Stimulated activated CD4-positive, alpha-beta T cell treated with anti-CD3 and anti-CD28 coated beads, Interleukin-1b, Interleukin-23, amount 100 ng/mL, for 24 hours (primary cell): Measurements from ENCODE around the gene WASF2.
A peak's percentile ranks its signal among the peaks of the same experiment; 100 is the strongest.
"Not testable (repeated sequence)": the region's sequence is repeated elsewhere in the genome, so short reads cannot be mapped to it uniquely, and the experiment has no call there.

Experiments used
- DNase-seq, 4 experiments: peaks; one replicate each; pipeline ENCODE4 v3.0.0-alpha.2; 2020; ENCODE audit warnings: low read depth in 4 of 4, low spot score in 1 of 4

The WASF2 gene, protein sequence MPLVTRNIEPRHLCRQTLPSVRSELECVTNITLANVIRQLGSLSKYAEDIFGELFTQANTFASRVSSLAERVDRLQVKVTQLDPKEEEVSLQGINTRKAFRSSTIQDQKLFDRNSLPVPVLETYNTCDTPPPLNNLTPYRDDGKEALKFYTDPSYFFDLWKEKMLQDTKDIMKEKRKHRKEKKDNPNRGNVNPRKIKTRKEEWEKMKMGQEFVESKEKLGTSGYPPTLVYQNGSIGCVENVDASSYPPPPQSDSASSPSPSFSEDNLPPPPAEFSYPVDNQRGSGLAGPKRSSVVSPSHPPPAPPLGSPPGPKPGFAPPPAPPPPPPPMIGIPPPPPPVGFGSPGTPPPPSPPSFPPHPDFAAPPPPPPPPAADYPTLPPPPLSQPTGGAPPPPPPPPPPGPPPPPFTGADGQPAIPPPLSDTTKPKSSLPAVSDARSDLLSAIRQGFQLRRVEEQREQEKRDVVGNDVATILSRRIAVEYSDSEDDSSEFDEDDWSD

DNA sequence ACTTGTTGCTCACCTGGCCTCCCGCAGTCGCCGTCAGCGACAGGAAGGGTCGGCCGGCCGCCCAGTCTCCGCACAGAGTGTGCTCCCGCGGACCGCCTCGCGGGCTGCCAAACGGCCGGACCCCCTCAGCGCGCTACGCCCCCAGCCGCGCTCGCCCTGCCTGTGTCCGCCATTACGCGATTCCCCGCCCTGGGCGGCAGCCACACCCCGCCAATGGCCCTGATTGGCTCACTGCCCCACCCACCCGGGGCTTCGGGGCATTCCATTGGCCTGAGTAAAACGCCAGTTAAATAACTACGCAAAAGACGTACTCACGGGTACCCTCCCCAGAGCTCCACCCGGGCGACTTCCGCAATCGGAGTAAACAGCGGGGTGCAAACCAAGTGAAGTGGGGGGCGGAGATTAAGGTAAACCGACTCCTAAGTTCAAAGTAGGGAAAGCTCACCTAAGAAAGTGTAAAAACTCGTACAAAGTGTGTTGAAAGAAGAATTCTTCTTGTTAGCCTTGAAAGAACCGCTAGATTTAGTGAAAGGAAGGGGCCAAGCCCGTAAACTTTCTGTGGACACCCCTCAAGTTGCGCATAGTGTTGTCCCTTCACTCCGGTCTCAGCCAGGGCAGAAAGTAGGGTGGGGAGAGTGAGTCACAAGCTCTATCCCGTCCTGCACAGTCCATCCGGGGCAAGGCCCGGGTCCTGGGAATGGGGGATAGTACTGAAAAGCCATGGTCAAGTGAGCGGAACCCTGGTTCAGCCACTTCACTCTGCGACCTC lies at the start of gene WASF2:
WASF2 (minus strand) TSS at position 195 of the 769 bp plus-strand sequence. CDS start 61,277 bp downstream, outside the sequence.
- peak; percentile 81 to 97 (median 92) for DNase-seq

- DNase-seq = no peak
These were observed 48.8 kb upstream of the WASF2 start for GRCh38 chr1:27538793-27539192.

DNA sequence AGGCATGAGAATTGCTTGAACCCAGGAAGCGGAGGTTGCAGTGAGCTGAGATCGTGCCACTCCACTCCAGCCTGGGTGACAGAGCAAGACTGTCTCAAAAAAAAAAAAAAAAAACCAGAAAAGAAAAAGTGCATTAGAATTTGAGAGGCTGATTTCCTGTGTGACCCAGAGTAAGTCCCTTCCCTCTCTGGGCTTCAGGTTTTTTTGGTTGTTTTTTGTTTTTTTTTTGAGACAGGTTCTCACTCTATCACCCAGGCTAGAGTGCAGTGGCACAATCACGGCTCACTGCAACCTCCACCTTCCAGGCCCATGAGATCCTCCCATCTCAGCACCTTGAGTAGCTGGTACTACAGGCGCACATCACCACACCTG lies 48.3 kb upstream of the WASF2 start:
- DNase-seq = not testable (repeated sequence)

DNA sequence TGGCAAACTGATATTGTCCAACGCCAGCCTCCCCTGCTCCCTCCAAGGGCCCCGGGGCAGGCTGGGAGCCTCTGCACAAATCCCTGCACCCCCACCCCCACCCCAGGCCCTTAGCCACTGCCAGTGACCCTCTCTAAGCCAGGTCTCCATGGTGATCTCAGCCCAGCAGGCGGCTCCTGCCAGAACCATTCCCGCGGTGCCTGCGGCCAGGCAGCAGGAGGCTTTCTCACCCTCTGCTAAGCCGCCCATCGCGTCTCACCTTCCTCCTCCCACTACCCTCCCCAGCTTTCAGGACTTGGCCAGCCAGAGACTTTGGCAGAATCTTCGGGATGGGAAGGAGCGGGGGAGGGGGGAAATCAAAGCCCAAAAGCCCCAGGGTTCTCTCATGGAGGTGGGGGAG lies 46.8 kb upstream of the WASF2 start:
- no peak for DNase-seq

DNA sequence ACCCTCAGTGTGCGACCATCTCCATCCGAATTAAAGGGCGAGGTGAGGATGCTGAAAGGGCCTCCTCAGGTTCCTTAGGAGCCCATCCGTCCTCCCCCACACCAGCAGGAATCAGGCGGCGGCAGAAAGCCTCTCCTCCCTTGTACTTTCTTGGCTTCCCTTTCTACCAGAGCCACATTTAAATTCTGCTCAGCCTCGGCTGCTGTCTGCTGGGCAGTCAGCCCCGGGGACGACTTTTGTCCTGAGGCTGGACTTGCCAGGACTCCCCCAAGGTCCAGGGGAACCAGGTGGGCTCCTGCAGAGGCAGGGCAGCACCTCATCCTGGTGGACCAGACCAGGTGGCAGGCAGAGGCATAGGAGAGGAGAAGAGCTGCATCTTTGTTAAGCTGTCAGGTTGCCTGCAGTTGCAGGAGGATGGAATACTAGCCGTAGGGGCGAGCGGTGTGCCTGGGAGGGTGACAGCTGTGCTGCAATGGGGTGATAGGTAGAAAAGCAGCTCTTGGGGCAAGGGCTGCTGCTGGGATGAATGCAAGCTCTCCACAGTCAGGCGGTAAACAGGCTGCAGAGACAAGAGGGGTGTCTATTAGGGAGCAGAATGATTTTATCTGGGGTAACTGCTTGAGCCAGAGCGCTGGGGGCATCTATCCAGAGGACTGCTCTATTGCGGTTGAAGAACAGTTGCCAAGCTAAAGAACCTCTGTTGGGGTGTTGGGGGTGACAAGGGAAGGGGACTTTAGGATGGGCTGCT lies 46.2 kb upstream of the WASF2 start:
- no peak for DNase-seq

DNA sequence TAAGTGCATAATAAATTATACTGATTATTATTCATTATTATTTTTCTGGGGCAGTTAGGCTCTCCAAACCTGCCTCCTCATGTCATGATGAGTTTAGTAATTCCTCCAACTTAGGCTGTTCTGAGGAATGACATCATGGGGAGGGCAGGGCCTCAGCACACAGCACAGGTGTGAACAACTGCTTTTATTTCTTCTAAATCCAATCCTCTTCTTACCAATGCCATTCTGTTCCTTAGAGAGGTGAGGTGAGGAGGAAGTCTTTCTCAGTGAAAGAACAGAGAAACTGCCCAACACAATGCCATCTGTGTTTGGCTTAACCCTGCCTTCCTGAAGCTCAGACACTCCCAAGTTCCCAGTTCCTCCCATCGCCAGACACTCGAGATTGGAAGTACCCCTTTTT lies 45.4 kb upstream of the WASF2 start:
- no peak for DNase-seq

DNA sequence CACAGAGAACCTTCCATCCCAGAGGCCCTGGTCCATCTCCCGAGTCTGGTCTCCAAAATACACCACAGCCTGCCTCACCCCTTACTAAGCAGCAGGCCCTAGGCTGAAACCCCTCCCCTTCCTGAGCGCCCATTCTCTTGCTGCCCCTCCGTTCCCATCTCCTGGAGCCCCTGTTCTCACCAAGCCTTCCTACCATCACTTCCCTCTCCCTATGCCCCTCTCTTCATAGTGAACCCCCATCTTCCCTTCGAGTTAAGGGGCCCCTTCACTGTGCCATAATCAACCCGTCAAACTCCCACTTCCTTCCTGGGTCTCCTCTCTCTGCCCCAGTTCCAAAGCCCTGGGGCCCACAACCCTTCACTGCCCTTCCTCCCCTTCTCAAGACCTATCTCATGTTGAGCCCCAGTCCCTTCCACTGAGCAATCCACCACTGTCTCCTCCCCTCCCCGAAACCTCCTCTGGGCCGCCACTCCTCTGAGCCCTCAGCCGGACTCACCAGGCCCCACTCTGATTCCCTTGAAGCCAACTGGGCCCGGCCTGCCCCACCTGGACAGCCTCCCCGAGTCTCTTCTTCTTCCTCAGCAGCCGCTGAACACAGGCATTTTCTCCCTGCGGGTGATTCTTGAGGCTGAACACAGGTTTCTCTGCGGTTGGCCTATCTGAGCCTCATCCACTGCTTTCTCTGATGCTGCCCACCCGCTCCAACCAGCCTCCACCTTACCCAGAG lies 42.2 kb upstream of the WASF2 start:
- no peak for DNase-seq

DNA sequence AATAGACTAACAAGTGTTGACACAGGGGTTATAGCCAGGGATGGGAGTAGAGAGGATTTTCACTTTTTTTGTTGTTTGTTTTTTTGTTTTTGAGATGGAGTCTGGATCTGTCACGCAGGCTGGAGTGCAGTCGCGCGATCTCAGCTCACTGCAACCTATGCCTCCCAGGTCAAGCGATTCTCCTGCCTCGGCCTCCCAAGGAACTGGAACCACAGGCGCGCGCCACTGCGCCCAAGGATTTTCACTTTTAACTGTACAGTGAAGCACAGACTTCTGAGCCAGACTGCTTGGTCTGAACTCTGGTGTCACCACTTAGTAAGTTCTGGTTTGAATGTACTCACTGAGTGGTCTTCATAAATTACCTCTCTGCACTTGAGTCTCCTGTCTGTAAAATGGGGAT lies 40.2 kb upstream of the WASF2 start:
- DNase-seq = no peak

DNA sequence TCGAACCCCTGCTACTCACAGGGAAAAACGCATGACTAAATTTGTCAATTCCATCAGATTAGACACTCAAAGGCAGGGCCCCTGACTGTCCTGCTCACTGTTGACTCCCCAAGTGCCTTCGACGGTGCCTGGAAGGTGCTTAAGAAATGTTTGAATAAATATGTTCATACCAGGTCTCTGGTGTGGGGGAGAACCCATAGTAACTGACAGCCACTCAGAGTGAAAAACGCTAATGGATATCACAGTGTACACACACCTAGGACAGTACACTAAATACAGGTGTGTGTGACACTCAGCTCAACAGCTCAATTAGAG lies 39.7 kb upstream of the WASF2 start:
- no peak for DNase-seq

GRCh38 chr1:27528818-27529703 lies 39.1 kb upstream of the WASF2 start:
- no peak for DNase-seq

DNA sequence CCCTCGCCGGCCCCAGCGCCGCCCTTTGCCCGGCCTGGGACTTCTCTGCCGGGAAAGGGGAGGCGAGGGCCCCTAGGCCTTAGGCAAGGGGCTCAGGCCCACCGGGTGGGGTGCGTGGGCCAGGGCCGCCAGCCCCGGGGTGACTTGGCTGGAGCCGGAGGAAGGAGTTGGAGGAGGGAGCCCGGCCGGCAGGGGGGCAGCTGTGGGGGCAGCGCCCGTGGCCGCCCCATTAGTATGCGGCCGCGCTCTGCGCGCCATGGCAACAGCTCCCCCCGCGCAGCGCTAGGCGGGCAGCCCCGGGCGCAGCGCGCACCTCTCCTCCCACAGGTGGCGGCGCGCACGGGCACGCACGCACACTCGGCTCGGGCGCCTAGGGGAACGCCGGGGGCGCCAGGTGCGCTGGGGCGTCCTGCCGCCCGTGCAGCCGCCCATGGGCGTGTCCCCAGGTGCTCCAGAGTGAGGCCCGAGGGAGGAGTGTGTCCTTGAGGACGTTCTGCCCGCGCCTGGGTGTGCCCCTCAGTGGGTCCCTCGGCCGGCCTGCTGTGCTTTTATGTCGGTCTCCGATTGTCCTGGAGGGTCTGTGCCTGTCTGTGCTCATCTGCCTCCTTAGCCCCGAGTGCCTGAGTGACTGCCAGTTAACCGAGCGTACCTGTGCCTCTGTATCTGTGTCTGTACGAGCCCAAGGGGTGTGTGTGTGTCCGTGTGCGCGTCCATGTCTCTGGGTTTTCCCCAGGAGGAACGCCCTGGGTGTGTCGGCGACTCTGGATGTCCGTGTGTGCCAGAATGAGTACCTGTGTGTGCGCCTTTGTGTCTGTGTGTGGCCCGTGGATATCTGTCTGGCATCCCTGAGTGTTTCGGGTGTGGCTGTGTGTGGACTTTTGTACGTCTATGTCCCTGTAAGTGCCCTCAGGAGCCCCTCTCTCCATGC lies 38.2 kb upstream of the WASF2 start:
- peak in 1 of 4 experiments; percentile 30 for DNase-seq

GRCh38 chr1:27527223-27527889 lies 37.4 kb upstream of the WASF2 start:
- no peak for DNase-seq

DNA sequence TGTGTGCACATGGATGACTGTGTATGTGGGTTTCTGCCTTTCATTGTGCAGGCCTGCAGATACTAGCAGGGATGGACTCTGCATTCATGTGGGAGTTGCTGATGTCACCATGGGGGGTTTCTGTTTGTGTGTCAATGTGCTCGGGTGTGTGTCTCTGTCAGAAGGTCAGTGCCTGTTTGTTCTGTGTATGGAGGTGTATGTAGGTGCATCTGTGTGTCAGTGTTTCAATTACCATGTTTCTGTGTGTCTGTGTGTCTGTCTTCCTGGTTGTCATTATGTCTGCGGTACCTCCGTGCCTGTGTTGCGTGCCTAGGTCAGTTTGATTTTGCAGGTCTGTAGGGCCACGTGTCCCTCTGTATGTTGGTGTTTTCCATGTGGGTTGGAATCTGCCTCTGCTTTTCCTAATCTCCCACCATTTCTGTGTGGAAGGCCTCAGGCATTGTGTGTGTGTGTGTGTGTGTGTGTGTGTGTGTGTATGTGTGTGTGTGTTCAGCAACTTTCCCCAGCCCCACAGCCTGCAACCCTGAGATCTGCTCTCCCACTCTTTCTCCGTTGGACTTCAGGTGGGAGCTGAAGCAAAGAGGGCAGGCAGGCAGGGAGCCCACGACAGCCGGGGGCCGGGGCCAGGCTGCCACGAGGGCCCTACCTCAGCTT lies 36.7 kb upstream of the WASF2 start:
- DNase-seq = no peak

DNA sequence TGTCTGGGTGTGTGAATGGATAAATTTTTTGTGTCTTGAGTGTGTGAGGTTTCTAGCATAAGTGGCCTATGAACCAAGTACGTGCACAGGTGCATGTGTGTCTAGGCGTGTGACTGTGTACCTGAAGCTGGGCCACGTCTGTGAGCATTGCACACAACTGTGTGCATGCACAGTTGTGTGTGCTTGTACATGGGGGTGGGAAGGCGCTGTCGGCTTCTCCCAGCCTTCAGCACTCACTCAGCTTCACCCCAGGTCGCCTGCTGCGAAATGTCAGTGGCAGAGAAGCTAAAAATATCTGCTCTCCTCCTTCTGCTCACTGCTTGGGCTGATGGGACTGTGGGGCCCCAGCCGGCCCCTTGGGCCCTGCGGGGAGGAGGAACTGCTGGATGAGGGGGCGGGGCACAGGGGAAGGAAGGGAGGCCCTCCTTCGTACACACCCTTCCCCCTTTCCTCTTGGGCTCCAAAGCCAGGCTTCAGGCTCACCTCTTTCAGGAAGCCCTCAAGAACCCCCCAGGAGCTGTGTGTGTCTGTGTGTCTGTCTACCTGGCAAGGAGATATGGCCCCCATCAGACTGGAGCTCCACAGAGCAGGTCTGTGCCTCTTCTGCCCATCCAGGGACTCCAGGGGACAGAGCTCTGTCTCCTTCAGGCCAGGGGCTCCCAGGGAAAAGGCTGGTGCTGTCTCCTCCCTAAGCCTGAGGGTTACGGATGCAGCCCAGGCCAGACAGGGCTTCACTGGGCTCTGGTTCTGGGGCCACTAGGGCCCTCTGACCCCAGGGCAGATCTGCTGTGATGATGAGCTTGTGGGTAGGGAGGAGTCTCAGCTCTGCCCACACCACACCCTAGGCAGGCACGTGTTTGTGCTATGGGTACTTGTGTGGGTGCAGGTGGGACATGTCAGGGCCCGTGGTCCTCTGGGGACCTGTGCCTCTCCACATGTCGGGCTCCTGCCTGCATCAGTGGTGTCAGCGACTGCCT lies 35.6 kb upstream of the WASF2 start:
- DNase-seq = peak in 1 of 4 experiments; percentile 71

- DNase-seq = no peak
These were observed 33.5 kb upstream of the WASF2 start for GRCh38 chr1:27523337-27524020.
